GM12873 (cell line): ENCODE data around the gene PIEZO2.

Experiments used
- TF ChIP-seq, protein P1 (sequence below): IDR thresholded peaks from 2 replicates; pipeline ENCODE4 v1.5.1; 2012; ENCODE audit warnings: low read depth, mild to moderate bottlenecking, moderate library complexity, low read length, control low read depth; ENCODE audit not compliant: insufficient read depth; ENCODE audit errors: missing control alignments

Gene PIEZO2

DNA sequence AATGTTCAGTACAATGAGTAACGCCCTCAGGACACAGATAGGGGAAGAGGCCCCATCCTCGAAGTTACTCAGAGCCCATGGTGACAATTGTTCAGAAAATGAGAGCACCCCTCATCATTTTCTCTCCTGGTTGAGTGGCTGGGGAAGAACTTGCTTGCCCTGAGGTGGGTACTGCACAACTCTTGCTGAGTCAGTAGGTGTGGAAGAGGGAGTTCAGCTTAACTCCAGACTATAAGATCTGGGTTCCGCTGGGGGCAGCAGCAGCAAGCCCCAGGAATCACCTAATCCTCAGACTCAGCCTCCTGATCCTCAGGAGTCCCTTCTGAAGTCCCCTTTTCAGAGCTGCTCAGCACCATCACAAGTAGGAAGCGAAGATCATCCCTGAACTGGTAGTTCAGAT is 123.7 kb downstream of the PIEZO2 start:
- TF ChIP-seq, protein P1, sequence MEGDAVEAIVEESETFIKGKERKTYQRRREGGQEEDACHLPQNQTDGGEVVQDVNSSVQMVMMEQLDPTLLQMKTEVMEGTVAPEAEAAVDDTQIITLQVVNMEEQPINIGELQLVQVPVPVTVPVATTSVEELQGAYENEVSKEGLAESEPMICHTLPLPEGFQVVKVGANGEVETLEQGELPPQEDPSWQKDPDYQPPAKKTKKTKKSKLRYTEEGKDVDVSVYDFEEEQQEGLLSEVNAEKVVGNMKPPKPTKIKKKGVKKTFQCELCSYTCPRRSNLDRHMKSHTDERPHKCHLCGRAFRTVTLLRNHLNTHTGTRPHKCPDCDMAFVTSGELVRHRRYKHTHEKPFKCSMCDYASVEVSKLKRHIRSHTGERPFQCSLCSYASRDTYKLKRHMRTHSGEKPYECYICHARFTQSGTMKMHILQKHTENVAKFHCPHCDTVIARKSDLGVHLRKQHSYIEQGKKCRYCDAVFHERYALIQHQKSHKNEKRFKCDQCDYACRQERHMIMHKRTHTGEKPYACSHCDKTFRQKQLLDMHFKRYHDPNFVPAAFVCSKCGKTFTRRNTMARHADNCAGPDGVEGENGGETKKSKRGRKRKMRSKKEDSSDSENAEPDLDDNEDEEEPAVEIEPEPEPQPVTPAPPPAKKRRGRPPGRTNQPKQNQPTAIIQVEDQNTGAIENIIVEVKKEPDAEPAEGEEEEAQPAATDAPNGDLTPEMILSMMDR = no peak

DNA sequence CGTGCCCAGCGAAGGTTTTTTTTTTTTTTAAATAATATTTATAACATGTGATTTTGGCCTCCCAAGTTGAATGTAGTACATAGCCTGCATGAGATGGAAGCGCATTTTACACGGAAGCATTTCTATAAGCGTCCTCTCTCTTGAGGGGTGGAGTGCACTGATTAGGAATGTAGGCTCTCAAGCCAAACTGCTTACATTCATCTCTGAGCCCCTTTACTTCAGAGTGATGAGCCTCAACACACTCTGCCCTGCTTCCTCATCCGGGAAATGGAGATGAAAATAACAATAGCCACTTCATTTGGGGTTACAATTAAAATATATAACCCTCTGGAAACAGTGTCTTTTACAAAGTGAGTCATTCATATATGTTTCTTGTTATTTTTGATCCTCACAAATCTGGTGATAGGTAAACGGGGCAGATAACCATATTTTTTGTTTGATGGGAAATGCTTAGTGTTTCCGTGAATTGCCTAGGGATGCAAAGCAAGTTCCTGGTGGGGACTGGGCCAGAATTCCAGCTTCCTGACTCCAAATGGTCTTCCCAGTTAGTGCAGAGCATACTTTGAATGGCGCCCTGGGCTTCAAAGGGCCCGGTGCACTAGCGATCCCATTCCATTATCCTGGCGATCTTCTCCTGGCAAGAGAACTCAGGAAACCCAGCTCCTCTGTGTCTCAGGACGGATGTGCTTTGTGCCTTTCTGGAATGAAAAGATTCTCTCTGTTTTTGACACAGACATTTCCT is 124.3 kb downstream of the PIEZO2 start:
- TF ChIP-seq, protein P1 = no peak

DNA sequence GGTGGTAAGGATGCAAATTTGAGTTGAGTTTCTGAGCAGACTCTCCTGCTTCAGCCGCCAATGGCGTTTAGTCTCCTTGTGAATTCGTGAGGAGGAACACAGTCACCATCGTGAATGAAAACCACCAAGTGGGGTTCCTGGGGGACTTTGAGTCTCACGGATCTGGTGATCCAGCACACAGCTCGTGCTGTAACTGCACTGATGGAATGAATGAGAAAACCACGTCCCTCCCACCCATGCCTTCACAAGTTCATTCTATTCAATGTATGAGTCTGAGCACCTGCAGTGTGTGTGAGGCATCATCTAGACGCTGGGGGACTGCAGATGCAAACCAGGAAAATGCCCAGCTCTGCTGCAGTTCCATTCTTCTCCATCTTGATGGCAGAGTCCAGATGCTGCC is 127.9 kb downstream of the PIEZO2 start:
- TF ChIP-seq, protein P1 = no peak

DNA sequence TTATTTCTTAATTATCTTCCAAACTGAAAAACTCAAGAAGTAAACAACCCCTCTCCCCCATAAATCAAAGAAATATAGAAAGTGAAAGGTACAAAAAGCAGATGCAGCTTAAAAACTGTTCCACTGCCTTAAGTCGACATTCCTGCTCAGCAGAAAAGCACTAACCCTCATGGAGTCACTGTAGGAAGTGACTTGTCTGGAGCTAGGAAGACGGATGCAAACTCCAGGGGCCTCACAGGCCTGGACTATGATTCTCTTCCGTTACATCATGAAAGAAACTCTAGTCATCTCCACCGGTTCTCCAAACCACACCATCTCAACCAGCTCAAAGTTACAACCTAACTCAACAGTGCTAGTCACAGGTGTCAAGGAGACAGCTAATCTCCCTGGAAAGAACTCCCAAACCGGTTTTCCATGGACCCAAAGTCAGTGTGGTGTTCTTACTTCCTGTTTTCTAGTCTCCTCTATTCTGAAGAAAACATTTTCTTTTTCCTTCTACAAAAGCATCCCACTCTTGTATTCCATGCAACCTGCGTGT is 128.4 kb downstream of the PIEZO2 start:
- TF ChIP-seq, protein P1 = no peak

DNA sequence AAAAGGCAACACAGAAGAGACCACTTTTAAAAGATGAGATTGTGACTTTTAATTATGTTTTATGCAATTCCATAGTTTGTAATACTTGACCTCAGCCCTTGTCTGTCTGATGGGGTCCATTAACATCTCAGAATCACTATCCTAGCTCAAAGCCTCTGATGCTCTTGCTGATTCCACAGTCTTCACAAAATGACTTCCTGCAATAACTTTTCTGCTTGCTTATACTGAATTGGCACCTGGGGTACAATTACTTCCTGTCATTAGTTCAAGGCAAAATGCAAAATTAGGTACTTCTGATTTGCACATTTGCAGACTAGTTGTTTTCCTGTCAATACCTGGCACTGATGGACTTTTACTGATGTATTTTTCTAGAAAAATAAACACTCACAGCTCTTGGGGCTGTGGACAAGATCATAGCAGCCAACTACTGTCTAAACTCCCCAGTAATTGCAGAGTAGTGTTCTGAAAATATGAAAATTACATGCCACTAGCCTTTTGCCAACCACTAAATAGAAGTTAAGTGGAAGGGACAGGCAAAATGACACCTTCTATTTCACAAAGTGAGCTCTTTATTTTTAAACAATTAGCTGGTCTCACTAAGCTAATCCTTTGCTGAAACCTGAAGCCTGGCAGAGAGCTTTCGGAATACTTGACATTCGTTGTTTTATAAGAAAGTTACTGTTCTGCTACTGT is 129.1 kb downstream of the PIEZO2 start:
- TF ChIP-seq, protein P1 = no peak

DNA sequence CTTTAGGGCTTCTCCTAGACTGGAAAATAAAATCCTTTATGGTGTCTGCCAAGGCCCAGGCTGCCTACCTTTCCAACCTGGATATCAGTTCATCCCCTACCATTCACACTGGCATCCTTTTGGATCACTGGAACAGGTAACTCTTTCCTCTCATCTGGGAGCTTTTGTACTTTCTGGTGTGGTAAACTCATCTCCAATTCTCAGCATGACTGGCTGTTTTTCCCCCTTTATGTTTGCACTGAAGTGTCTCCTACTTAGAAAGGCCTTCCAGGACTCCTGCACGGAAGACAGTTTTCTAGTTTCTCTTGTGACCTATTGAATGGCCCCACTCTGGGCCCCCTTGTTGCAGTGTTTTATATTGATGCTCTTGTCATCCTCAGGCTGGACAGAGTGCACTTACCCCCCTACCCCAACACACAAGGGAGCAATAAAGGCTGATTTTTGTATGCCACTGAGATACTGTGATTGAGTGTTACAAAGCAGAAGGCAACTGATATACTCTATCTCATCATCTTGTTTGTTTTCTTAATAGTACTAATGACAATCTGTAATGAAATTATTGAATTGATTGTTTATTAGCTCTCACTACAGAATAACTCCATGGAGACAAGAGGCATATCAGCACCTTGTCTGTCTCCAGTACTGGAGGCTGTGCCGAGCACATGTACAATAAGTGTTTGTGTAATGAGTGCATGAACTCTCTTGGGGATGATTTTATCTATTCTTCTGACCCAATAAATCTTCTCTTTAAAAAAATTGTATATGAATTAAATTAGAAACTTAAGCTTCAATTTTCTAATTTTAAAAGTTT is 129.9 kb downstream of the PIEZO2 start:
- TF ChIP-seq, protein P1 = no peak

DNA sequence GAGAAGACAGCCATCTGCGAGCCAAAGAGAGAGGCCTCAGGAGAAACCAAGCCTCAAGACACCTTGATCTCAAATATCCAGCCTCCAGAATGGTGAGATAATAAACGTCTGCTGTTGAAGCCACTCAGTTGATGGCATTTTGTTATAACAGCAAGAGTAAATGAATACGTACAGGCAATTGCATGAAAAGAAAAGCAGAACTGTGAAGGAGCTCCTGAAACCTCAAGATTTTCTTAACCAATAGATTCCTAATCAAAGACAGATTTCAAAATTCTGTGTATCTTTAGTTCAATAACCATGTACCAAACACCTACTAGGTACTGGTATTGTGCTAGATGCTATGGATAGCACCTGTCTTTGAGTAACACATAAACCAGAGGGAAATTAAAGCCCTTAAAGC is 139.5 kb downstream of the PIEZO2 start:
- TF ChIP-seq, protein P1 = no peak
